Measurements from ENCODE around the gene UTS2.

The UTS2 gene

GRCh38 chr1:7845761-7846160, 7.1 kb downstream of the UTS2 start:
- Histone ChIP-seq H3K9me3 (ENCODE audit: control insufficient read depth, low read length) (no peaks in the 10 kb centered on the region), H3K27ac (ENCODE audit: low read depth, low read length, severe bottlenecking) (no peak overlapping the region), H3K36me3 (ENCODE audit: control insufficient read depth, insufficient read depth, low read length) (no peaks in the 10 kb centered on the region), H3K4me3 (ENCODE audit: extremely low read depth, insufficient read depth, low read length, poor library complexity, severe bottlenecking) (no peak overlapping the region), H3K4me1 (ENCODE audit: control insufficient read depth, insufficient read depth, low read length, poor library complexity, severe bottlenecking) (peaks cover 3% of the 10 kb centered on the region)
- WGBS, 2 experiments (ENCODE audit: insufficient coverage in 2 of 2), result 82% methylated on average over 2 of the region's 2 CpGs; no CpG with 5 or more reads in 1 of the 2 experiments

GRCh38 chr1:7842517-7842916, 10.3 kb downstream of the UTS2 start:
- peaks cover 13% of the 10 kb centered on the region for H3K9me3 ChIP-seq (ENCODE audit: control insufficient read depth, low read length)

GRCh38 chr1:7839526-7839925, 13.3 kb downstream of the UTS2 start:
- Histone ChIP-seq H3K4me3 (ENCODE audit: extremely low read depth, insufficient read depth, low read length, poor library complexity, severe bottlenecking) (no peak overlapping the region), H3K4me1 (ENCODE audit: control insufficient read depth, insufficient read depth, low read length, poor library complexity, severe bottlenecking) (no peaks in the 10 kb centered on the region), H3K27ac (ENCODE audit: low read depth, low read length, severe bottlenecking) (no peak overlapping the region), H3K9me3 (ENCODE audit: control insufficient read depth, low read length) (peaks cover 13% of the 10 kb centered on the region), H3K36me3 (ENCODE audit: control insufficient read depth, insufficient read depth, low read length) (peaks cover 17% of the 10 kb centered on the region)
- WGBS, 2 experiments (ENCODE audit: insufficient coverage in 2 of 2), result 100% methylated on average over 1 to 2 of the region's 3 CpGs

More at GRCh38 chr1:7842517-7842916, 10.3 kb downstream of the UTS2 start:
- Histone ChIP-seq H3K4me3 (ENCODE audit: extremely low read depth, insufficient read depth, low read length, poor library complexity, severe bottlenecking) (no peak overlapping the region), H3K27ac (ENCODE audit: low read depth, low read length, severe bottlenecking) (no peak overlapping the region), H3K4me1 (ENCODE audit: control insufficient read depth, insufficient read depth, low read length, poor library complexity, severe bottlenecking) (peaks cover 3% of the 10 kb centered on the region), H3K36me3 (ENCODE audit: control insufficient read depth, insufficient read depth, low read length) (peaks cover 10% of the 10 kb centered on the region)
- WGBS, 2 experiments (ENCODE audit: insufficient coverage in 2 of 2), result 100% methylated on average over 2 to 3 of the region's 4 CpGs

DNA sequence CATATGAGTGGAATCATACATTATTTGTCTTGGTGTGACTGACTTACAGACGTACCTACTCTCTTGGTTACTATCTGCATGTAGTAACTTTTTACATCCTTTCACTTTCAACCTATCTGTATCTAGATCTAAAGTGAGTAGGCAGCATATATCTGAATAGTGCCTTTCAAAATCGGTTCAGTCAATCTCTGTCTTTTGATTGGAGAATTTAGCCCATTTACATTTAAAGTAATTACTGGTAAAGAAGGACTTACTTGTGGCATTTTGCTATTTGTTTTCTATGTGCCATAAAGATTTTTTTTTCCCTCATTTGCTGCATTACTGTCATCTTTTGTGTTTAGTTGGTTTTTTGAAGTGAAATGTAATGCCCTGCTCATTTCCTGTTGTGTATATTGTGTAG, 14.2 kb downstream of the UTS2 start:
- no peak overlapping the region for H3K4me3 ChIP-seq (ENCODE audit: extremely low read depth, insufficient read depth, low read length, poor library complexity, severe bottlenecking)
- no peak overlapping the region for H3K27ac ChIP-seq (ENCODE audit: low read depth, low read length, severe bottlenecking)
- H3K9me3 ChIP-seq (ENCODE audit: control insufficient read depth, low read length), result peaks cover 13% of the 10 kb centered on the region
- no peaks in the 10 kb centered on the region for H3K4me1 ChIP-seq (ENCODE audit: control insufficient read depth, insufficient read depth, low read length, poor library complexity, severe bottlenecking)
- no CpG with 5 or more reads among the region's 2 CpGs for WGBS, 2 experiments (ENCODE audit: insufficient coverage in 2 of 2)
- peaks cover 17% of the 10 kb centered on the region for H3K36me3 ChIP-seq (ENCODE audit: control insufficient read depth, insufficient read depth, low read length)

GRCh38 chr1:7833035-7833434, 19.8 kb downstream of the UTS2 start:
- Histone ChIP-seq H3K36me3 (ENCODE audit: control insufficient read depth, insufficient read depth, low read length) (peaks cover 10% of the 10 kb centered on the region), H3K27ac (ENCODE audit: low read depth, low read length, severe bottlenecking) (no peak overlapping the region), H3K4me1 (ENCODE audit: control insufficient read depth, insufficient read depth, low read length, poor library complexity, severe bottlenecking) (no peaks in the 10 kb centered on the region), H3K9me3 (ENCODE audit: control insufficient read depth, low read length) (no peaks in the 10 kb centered on the region), H3K4me3 (ENCODE audit: extremely low read depth, insufficient read depth, low read length, poor library complexity, severe bottlenecking) (no peak overlapping the region)

GRCh38 chr1:7831458-7831857, 21.4 kb downstream of the UTS2 start:
- H3K27ac ChIP-seq (ENCODE audit: low read depth, low read length, severe bottlenecking), result no peak overlapping the region
- 86 to 100% methylated on average over 1 of the region's 3 CpGs for WGBS, 2 experiments (ENCODE audit: insufficient coverage in 2 of 2)
- no peak overlapping the region for H3K4me3 ChIP-seq (ENCODE audit: extremely low read depth, insufficient read depth, low read length, poor library complexity, severe bottlenecking)
- no peaks in the 10 kb centered on the region for H3K9me3 ChIP-seq (ENCODE audit: control insufficient read depth, low read length)
- H3K36me3 ChIP-seq (ENCODE audit: control insufficient read depth, insufficient read depth, low read length), result no peaks in the 10 kb centered on the region
- no peaks in the 10 kb centered on the region for H3K4me1 ChIP-seq (ENCODE audit: control insufficient read depth, insufficient read depth, low read length, poor library complexity, severe bottlenecking)

GRCh38 chr1:7827126-7827955, 25.5 kb downstream of the UTS2 start:
- Histone ChIP-seq H3K4me1 (ENCODE audit: control insufficient read depth, insufficient read depth, low read length, poor library complexity, severe bottlenecking) (no peaks in the 10 kb centered on the region), H3K27ac (ENCODE audit: low read depth, low read length, severe bottlenecking) (no peak overlapping the region), H3K4me3 (ENCODE audit: extremely low read depth, insufficient read depth, low read length, poor library complexity, severe bottlenecking) (no peak overlapping the region), H3K9me3 (ENCODE audit: control insufficient read depth, low read length) (no peaks in the 10 kb centered on the region), H3K36me3 (ENCODE audit: control insufficient read depth, insufficient read depth, low read length) (no peaks in the 10 kb centered on the region)
- WGBS, 2 experiments (ENCODE audit: insufficient coverage in 2 of 2), result 93% methylated on average over 28 to 36 of the region's 39 CpGs

- Histone ChIP-seq H3K4me1 (ENCODE audit: control insufficient read depth, insufficient read depth, low read length, poor library complexity, severe bottlenecking) (no peaks in the 10 kb centered on the region), H3K27ac (ENCODE audit: low read depth, low read length, severe bottlenecking) (no peak overlapping the region), H3K4me3 (ENCODE audit: extremely low read depth, insufficient read depth, low read length, poor library complexity, severe bottlenecking) (no peak overlapping the region), H3K36me3 (ENCODE audit: control insufficient read depth, insufficient read depth, low read length) (no peaks in the 10 kb centered on the region), H3K9me3 (ENCODE audit: control insufficient read depth, low read length) (no peaks in the 10 kb centered on the region)
- WGBS, 2 experiments (ENCODE audit: insufficient coverage in 2 of 2), result no CpG with 5 or more reads among the region's 7 CpGs
Observed at GRCh38 chr1:7826363-7826762, 26.5 kb downstream of the UTS2 start.

DNA sequence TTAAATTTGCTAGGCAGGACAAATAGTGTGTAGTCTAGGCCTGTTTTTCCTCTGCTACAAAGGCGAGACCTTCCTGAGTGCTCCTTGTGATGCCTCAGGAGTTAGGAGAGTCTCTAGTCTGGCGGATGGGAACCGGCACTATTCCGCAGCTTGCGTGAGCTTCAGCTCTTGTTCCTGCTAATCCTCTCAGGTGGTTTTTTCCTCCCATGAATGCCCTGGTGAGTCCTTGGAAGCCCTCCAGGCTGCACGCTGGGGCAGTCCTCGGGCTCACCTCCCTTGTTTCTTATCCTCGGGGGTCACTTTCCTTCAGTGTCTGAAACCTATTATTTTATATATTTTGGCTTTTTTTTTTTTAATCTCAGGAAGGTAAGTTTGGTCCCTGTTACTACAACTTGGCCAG, 28.2 kb downstream of the UTS2 start:
- Histone ChIP-seq H3K9me3 (ENCODE audit: control insufficient read depth, low read length) (no peaks in the 10 kb centered on the region), H3K4me3 (ENCODE audit: extremely low read depth, insufficient read depth, low read length, poor library complexity, severe bottlenecking) (no peak overlapping the region), H3K36me3 (ENCODE audit: control insufficient read depth, insufficient read depth, low read length) (no peaks in the 10 kb centered on the region), H3K27ac (ENCODE audit: low read depth, low read length, severe bottlenecking) (no peak overlapping the region), H3K4me1 (ENCODE audit: control insufficient read depth, insufficient read depth, low read length, poor library complexity, severe bottlenecking) (no peaks in the 10 kb centered on the region)
- WGBS, 2 experiments (ENCODE audit: insufficient coverage in 2 of 2), result 90 to 93% methylated on average over 5 of the region's 8 CpGs

GRCh38 chr1:7821282-7821681, 31.6 kb downstream of the UTS2 start:
- WGBS, 2 experiments (ENCODE audit: insufficient coverage in 2 of 2), result 83 to 100% methylated on average over 1 of the region's 3 CpGs
- H3K4me1 ChIP-seq (ENCODE audit: control insufficient read depth, insufficient read depth, low read length, poor library complexity, severe bottlenecking), result no peaks in the 10 kb centered on the region
- H3K4me3 ChIP-seq (ENCODE audit: extremely low read depth, insufficient read depth, low read length, poor library complexity, severe bottlenecking), result no peak overlapping the region
- no peaks in the 10 kb centered on the region for H3K9me3 ChIP-seq (ENCODE audit: control insufficient read depth, low read length)
- no peaks in the 10 kb centered on the region for H3K36me3 ChIP-seq (ENCODE audit: control insufficient read depth, insufficient read depth, low read length)
- no peak overlapping the region for H3K27ac ChIP-seq (ENCODE audit: low read depth, low read length, severe bottlenecking)

GRCh38 chr1:7813677-7814373, 39.0 kb downstream of the UTS2 start:
- peaks cover 12% of the 10 kb centered on the region for H3K36me3 ChIP-seq (ENCODE audit: control insufficient read depth, insufficient read depth, low read length)
- no peak overlapping the region for H3K4me3 ChIP-seq (ENCODE audit: extremely low read depth, insufficient read depth, low read length, poor library complexity, severe bottlenecking)
- 60 to 76% methylated on average over 3 of the region's 3 CpGs for WGBS, 2 experiments (ENCODE audit: insufficient coverage in 2 of 2)

More at GRCh38 chr1:7813677-7814373, 39.0 kb downstream of the UTS2 start:
- H3K4me1 ChIP-seq (ENCODE audit: control insufficient read depth, insufficient read depth, low read length, poor library complexity, severe bottlenecking), result no peaks in the 10 kb centered on the region
- H3K27ac ChIP-seq (ENCODE audit: low read depth, low read length, severe bottlenecking), result no peak overlapping the region
- peaks cover 14% of the 10 kb centered on the region for H3K9me3 ChIP-seq (ENCODE audit: control insufficient read depth, low read length)
